Measurements from ENCODE around the gene ETHE1. TPM values are rescaled to one million over a fixed set of nuclear protein-coding genes. Genes with fewer than 3 reads are reported as not detected.

Gene ETHE1
- polyA plus RNA-seq, 2 of the 4 experiments (the other 2 are of a cell fraction) = 37.3 to 58.9 TPM

DNA sequence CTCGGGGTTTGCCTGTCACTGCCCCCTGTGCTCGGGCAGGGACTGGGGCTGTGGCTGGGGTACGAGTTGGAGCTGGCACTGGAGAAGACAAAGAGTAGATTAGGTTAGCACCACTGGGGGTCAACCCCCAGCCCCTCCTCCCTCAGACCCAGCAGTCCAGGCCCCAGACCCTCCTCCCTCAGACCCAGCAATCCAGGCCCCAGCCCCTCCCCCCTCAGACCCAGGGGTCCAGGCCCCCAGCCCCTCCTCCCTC lies 25.1 kb upstream of the ETHE1 start:
- FAIRE-seq = no peak
- ChIA-PET CTCF (interaction anchor here (0.5 to 8.9 kb wide), 3 partner anchors 9 to 120 kb away, joined by 3 to 167 read pairs (median 5); partner anchors contain the start of gene ZNF575), POLR2A (no interaction called here)
- no peaks in the 10 kb centered on the region for H3K4me1 ChIP-seq
- H3K4me3 ChIP-seq = no peak overlapping the region
- WGBS (ENCODE audit: missing lambda C conversion rate) = 97% methylated on average over 3 of the region's 3 CpGs
- no peaks in the 10 kb centered on the region for H3K9me3 ChIP-seq
- no peak for DNase-seq (ENCODE audit: low read depth in 1 of 2, low spot score in 1 of 2)
- TF ChIP-seq MAZ (IDR thresholded peaks at IDR 0.05; ENCODE audit: borderline replicate concordance, low read depth, low read length) (no peak), EHMT2 (IDR thresholded peaks at IDR 0.05; ENCODE audit: low read depth) (no peak), CBX8 (IDR thresholded peaks at IDR 0.05) (no peak), EP300 (IDR thresholded peaks at IDR 0.05) (no peak), PHF8 (IDR thresholded peaks at IDR 0.05; ENCODE audit: borderline replicate concordance, low read depth) (no peak), TFCP2L1 (CRISPR knock-in tag; IDR thresholded peaks at IDR 0.05) (no peak), E2F6 (IDR thresholded peaks at IDR 0.05; ENCODE audit: borderline replicate concordance, low read depth) (no peak), USF2 (IDR thresholded peaks at IDR 0.05) (no peak), MAFK (IDR thresholded peaks at IDR 0.05; ENCODE audit: partially characterized antibody) (no peak), PBX3 (IDR thresholded peaks at IDR 0.05) (no peak), ATOH8 (CRISPR knock-in tag; IDR thresholded peaks at IDR 0.05; ENCODE audit: low read depth) (no peak), NR3C1 (IDR thresholded peaks at IDR 0.05) (no peak), POLR2AphosphoS2 (conservative IDR thresholded peaks at IDR 0.05; ENCODE audit: low read length) (no peak), HOXA7 (CRISPR knock-in tag; IDR thresholded peaks at IDR 0.05) (no peak), MYC (IDR thresholded peaks at IDR 0.05; ENCODE audit: borderline replicate concordance, low read length) (no peak)
- no peak for ATAC-seq
- H3K4me2 ChIP-seq = no peak overlapping the region
- H3K27ac ChIP-seq = no peak overlapping the region

GRCh38 chr19:43551399-43552197 lies 24.6 kb upstream of the ETHE1 start:
- H3K4me3 ChIP-seq = no peak overlapping the region
- no peaks in the 10 kb centered on the region for H3K9me3 ChIP-seq
- no peak overlapping the region for H3K4me2 ChIP-seq
- POLR2A ChIA-PET = no interaction called here
- DNase-seq (ENCODE audit: low read depth in 1 of 2, low spot score in 1 of 2) (no peak), ATAC-seq (no peak), FAIRE-seq (no peak)
- H3K27ac ChIP-seq = no peak overlapping the region
- no peaks in the 10 kb centered on the region for H3K4me1 ChIP-seq
- 92% methylated on average over 15 of the region's 23 CpGs for WGBS (ENCODE audit: missing lambda C conversion rate)
- CTCF ChIA-PET = interaction anchor here (0.5 to 8.9 kb wide), 4 partner anchors 9 to 121 kb away, joined by 3 to 167 read pairs (median 4); partner anchors contain the start of gene ZNF575
- TF ChIP-seq EP300 (IDR thresholded peaks at IDR 0.05) = no peak
- TF ChIP-seq BCL3 (IDR thresholded peaks at IDR 0.05) = no peak
- TF ChIP-seq FOXS1 (CRISPR knock-in tag; IDR thresholded peaks at IDR 0.05) = no peak
- TF ChIP-seq BHLHE40 (IDR thresholded peaks at IDR 0.05; ENCODE audit: low read depth, low read length) = no peak
- no peak for TF ChIP-seq JUNB (IDR thresholded peaks at IDR 0.05)
- TF ChIP-seq TP53 (CRISPR knock-in tag; IDR thresholded peaks at IDR 0.05) = no peak
- TF ChIP-seq HEYL (CRISPR knock-in tag; IDR thresholded peaks at IDR 0.05) = no peak
- no peak for TF ChIP-seq ZNF302 (CRISPR knock-in tag; IDR thresholded peaks at IDR 0.05)
- TF ChIP-seq JUN (IDR thresholded peaks at IDR 0.05) = no peak
